ENCODE data around the gene RBM33.

DNA sequence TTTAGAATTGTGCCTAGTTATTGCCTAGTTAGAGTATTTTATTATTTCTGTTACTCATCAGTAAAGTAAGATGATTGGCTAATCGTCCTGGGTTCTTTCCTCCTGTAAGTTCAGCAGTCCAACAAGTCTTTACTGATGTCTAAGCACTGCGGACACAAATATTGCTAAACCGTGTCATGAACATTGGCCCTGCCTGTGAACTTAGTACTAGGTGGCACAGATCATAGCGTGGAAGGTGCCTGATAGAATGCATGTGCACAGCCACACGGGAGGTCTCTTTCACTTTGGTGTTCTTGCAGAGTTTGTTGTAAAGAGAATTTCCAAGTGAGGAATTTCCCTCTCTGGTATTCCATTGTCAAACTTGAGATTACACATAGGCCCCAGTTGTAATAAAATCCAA is 38.0 kb downstream of the RBM33 start:
- TF ChIP-seq CTCF (optimal IDR thresholded peaks at IDR 0.05 in 1 of 3, IDR thresholded peaks at IDR 0.05 in 1 of 3, conservative IDR thresholded peaks at IDR 0.05 in 1 of 3; ENCODE audit: extremely low read depth in 1 of 3, insufficient read depth in 2 of 3, low read length in 3 of 3): no peak
- no peak for TF ChIP-seq EZH2 (IDR thresholded peaks at IDR 0.05; ENCODE audit: low read length)
